NCI-H1092 treated with DMSO at 0.1 percent for 48 hours (cell line): ENCODE results near the gene PCDHGA11.
"Not testable (repeated sequence)": the region's sequence is repeated elsewhere in the genome, so short reads cannot be mapped to it uniquely, and the experiment has no call there.

ENCODE experiments used
- DNase-seq: peaks from one replicate; lab custom pipeline; 2025; lab: John Stamatoyannopoulos, UW

Gene PCDHGA11

DNA sequence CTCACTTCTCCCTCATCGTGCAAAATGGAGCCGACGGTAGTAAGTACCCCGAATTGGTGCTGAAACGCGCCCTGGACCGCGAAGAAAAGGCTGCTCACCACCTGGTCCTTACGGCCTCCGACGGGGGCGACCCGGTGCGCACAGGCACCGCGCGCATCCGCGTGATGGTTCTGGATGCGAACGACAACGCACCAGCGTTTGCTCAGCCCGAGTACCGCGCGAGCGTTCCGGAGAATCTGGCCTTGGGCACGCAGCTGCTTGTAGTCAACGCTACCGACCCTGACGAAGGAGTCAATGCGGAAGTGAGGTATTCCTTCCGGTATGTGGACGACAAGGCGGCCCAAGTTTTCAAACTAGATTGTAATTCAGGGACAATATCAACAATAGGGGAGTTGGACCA lies 10.4 kb downstream of the PCDHGA11 start:
- DNase-seq: no peak

DNA sequence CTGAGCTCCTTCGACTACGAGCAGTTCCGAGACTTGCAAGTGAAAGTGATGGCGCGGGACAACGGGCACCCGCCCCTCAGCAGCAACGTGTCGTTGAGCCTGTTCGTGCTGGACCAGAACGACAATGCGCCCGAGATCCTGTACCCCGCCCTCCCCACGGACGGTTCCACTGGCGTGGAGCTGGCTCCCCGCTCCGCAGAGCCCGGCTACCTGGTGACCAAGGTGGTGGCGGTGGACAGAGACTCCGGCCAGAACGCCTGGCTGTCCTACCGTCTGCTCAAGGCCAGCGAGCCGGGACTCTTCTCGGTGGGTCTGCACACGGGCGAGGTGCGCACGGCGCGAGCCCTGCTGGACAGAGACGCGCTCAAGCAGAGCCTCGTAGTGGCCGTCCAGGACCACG lies 11.5 kb downstream of the PCDHGA11 start:
- not testable (repeated sequence) for DNase-seq

DNA sequence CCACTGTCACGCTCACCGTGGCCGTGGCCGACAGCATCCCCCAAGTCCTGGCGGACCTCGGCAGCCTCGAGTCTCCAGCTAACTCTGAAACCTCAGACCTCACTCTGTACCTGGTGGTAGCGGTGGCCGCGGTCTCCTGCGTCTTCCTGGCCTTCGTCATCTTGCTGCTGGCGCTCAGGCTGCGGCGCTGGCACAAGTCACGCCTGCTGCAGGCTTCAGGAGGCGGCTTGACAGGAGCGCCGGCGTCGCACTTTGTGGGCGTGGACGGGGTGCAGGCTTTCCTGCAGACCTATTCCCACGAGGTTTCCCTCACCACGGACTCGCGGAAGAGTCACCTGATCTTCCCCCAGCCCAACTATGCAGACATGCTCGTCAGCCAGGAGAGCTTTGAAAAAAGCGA lies 11.9 kb downstream of the PCDHGA11 start:
- DNase-seq: not testable (repeated sequence)

DNA sequence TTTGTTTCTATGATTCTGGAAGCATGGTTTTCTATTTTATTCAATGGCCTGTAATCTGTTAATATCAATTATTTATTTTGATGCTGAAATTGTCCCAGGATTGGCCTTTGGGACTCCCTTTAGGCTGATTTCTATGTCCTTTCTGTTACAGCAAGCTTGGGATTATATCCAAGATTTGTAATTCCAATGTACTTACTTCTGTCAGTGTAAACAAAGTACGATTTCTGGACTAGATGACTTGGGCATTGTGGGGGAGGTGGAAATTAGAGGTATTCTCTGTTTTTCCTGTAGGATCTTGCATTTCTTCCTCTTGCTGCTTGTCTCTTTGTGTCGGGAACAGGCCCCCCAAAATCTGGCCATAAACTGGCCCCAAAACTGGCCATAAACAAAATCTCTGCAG lies 13.2 kb downstream of the PCDHGA11 start:
- DNase-seq: no peak

DNA sequence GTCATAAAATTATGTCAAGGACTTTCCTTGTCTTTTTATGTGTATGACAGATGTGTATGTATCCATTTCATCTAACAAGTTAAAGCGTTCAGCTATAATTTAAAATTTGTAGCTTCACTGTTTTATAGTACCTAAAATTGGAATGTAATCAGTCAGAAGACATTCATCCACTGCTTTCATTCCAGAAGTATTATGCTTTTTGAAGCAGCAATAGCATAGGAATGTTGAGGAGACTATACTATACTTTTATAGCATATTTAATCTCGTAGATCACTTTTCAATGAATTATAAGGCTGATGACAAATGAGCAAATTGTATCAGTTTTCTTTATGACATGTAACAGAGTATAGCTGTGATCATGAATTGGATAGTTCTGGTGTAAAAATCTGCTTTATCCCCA lies 16.4 kb downstream of the PCDHGA11 start:
- DNase-seq: no peak

DNA sequence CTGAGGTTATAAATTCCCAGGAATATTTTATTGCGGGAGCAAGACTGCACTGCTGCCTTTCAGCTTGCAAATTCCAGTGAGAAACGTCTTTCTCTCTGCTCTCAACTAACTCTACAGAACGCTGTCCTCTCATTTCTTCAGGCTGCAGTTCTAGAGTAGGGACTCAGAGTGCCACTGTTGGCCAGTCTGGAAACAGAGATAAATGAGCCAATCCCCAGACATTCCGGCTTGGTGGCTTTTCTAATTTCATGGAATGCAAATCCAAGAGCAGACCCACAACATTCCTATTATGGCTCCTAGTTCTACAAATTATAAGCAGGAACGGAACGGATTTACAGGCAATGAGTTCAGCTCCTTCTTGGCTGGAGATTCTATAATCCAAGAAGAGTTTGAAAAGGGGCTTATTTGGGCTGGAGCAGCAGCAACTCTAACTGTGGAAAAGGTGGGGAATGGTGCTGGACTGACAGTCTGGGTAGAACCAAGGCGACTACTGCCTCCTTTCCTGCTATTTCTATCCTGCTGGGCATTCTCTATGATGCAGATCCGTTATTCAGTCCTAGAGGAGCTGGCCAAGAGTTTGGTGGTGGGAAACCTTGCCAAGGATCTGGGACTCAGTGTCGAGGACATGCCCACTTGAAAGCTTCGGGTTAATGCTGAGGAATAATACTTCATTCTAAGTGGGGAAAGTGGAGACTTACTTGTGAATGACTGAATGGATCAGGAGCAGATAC lies 18.7 kb downstream of the PCDHGA11 start:
- no peak for DNase-seq

DNA sequence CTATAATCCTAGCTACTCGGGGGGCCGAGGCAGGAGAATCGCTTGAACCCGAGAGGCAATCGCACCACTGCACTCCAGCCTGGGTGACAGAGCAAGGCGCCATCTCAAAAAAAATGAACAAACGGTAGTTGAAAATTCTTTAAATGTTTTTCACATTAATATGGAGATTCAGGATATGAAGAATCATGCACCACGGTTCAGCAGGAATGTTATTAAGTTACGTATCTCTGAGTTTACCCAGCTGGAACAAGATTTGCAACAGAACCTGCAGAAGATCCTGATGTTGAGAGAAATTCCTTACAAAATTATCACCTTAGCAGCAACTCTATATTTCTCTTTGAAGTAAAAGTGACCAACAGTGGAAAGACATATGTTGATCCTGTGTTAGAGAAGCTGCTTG lies 19.5 kb downstream of the PCDHGA11 start:
- no peak for DNase-seq

DNA sequence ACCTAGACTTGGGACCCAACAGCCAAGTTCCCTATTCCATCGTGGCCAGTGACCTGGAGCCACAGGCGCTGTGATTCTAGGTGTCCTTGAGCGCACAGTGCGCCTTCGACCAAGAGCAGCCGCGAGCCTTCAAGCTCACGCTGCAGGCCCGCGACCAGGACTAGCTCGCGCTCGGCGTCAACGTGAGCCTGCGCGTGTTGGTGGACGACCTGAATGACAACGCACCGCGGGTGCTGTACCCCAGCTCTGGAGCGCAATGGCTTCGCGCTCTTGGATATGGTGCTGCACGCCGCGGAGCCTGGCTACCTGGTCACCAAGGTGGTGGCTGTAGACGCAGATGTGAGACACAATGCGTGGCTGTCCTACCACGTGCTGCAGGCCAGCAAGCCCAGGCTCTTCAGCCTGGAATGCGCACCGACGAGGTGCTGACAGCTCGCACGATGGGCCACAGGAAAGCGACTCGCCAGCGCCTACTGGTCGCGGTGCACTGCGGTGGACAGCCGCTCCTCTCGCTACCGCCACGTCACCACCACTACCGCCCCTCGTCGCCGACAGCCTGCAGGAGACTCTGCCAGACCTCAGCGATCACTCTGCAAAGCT lies 20.8 kb downstream of the PCDHGA11 start:
- no peak for DNase-seq

DNA sequence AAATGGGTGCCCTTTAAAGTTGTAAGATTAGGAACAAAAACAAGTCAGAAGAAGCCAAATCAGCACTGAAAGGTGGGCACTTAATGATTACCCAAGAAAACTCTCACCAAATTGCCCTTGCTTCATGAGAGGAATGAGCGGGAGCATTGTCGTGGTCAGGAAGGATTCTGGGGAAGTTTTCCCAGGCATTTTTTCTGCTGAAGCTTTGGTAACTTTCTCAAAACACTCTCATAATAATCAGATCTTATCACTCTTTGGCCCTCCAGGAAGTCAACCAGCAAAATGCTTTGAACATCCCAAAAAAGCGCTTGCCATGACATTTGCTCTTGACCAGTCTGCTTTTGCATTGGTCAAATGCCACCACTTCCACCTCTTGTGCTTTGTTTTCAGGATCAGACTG lies 44.5 kb downstream of the PCDHGA11 start:
- DNase-seq: no peak
